Neural cell (in vitro differentiated cells): ENCODE data around the gene DOCK10. TPM values are rescaled to one million over a fixed set of nuclear protein-coding genes. Genes with fewer than 3 reads are reported as not detected.

ENCODE experiments used
- H2AFZ ChIP-seq: fragments of 200-600, 300-800 bp; sonication (generic), shearing (Covaris generic); 2 replicates; pipeline ENCODE4 v1.6.0; 2014; ENCODE audit warnings: low read depth, mild to moderate bottlenecking, antibody characterized with exemption, low read length, moderate library complexity
- H3F3A ChIP-seq: fragments of 200-600 bp; shearing (Covaris generic); 2 replicates; pipeline ENCODE4 v1.6.1; 2016; ENCODE audit warnings: mild to moderate bottlenecking, moderate library complexity, mixed read lengths, antibody characterized with exemption, low read length; ENCODE audit not compliant: insufficient read depth, poor library complexity, severe bottlenecking
- H3K27ac ChIP-seq: fragments of 200-600, 300-800 bp; sonication (generic), shearing (Covaris generic); 2 replicates; pipeline ENCODE4 v1.5.1; 2014; ENCODE audit warnings: mild to moderate bottlenecking, low read length, moderate library complexity
- H3K27me3 ChIP-seq: fragments of 300-800, 200-600 bp; sonication (generic), shearing (Covaris generic); 2 replicates; pipeline ENCODE4 v1.6.0; 2014; ENCODE audit warnings: mild to moderate bottlenecking, low read depth, low read length, moderate library complexity; ENCODE audit not compliant: insufficient read depth
- H3K36me3 ChIP-seq: fragments of 300-800, 200-600 bp; sonication (generic), shearing (Covaris generic); 2 replicates; pipeline ENCODE4 v1.5.1; 2014; ENCODE audit warnings: mild to moderate bottlenecking, antibody characterized with exemption, low read length, moderate library complexity; ENCODE audit not compliant: insufficient read depth
- H3K4me2 ChIP-seq: fragments of 300-800, 200-600 bp; sonication (generic), shearing (Covaris generic); 2 replicates; pipeline ENCODE4 v1.6.0; 2014; ENCODE audit warnings: mild to moderate bottlenecking, low read length
- H3K4me3 ChIP-seq: fragments of 300-800, 200-600 bp; sonication (generic), shearing (Covaris generic); 2 replicates; pipeline ENCODE4 v1.5.1; 2014; ENCODE audit warnings: mild to moderate bottlenecking, low read length, moderate library complexity
- H3K79me2 ChIP-seq: fragments of 200-600 bp; shearing (Covaris generic); replicated peaks from 2 replicates; pipeline ENCODE4 v1.6.0; 2014; ENCODE audit warnings: mild to moderate bottlenecking, low read length, moderate library complexity; ENCODE audit not compliant: insufficient read depth
- H3K9ac ChIP-seq: fragments of 300-800, 200-600 bp; sonication (generic), shearing (Covaris generic); 2 replicates; pipeline ENCODE4 v1.6.1; 2016; ENCODE audit warnings: mild to moderate bottlenecking, low read length, mixed read lengths
- H3K9me2 ChIP-seq: fragments of 200-600 bp; shearing (Covaris generic); 2 replicates; pipeline ENCODE4 v1.6.1; 2016; ENCODE audit warnings: mild to moderate bottlenecking, low read length, mixed read lengths; ENCODE audit not compliant: insufficient read depth
- H3K9me3 ChIP-seq: fragments of 200-600, 300-800 bp; sonication (generic), shearing (Covaris generic); 2 replicates; pipeline ENCODE4 v1.6.1; 2016; ENCODE audit warnings: mild to moderate bottlenecking, mixed run types, low read length, moderate library complexity, mixed read lengths
- H4K20me1 ChIP-seq: fragments of 200-600 bp; shearing (Covaris generic); 2 replicates; pipeline ENCODE4 v1.6.1; 2016; ENCODE audit warnings: mild to moderate bottlenecking, mixed run types; ENCODE audit not compliant: insufficient read depth
- CTCF ChIP-seq: fragments of 450-650 bp; IDR thresholded peaks from 2 replicates; pipeline ENCODE4 v1.5.1; 2014; ENCODE audit warnings: antibody characterized with exemption, mild to moderate bottlenecking, moderate library complexity; ENCODE audit not compliant: poor library complexity, severe bottlenecking
- EP300 ChIP-seq: fragments of 450-650 bp; conservative IDR thresholded peaks from 2 replicates; pipeline ENCODE4 v1.6.1; 2014; ENCODE audit warnings: antibody characterized with exemption, mild to moderate bottlenecking, moderate library complexity; ENCODE audit not compliant: poor library complexity, severe bottlenecking
- EZH2 ChIP-seq: fragments of 200-600, 300-800 bp; shearing (Covaris generic), sonication (generic); IDR thresholded peaks from 2 replicates; pipeline ENCODE4 v1.6.1; 2014; ENCODE audit warnings: antibody characterized with exemption, low read length, borderline replicate concordance, mild to moderate bottlenecking; ENCODE audit not compliant: insufficient read depth, poor library complexity, severe bottlenecking
- MXI1 ChIP-seq: fragments of 450-650 bp; conservative IDR thresholded peaks from 2 replicates; pipeline ENCODE4 v1.6.1; 2014; ENCODE audit warnings: antibody characterized with exemption, mild to moderate bottlenecking; ENCODE audit not compliant: poor library complexity, severe bottlenecking
- POLR2AphosphoS5 ChIP-seq: IDR thresholded peaks from 2 replicates; pipeline ENCODE4 v1.6.1; 2012
- RAD21 ChIP-seq: fragments of 450-650 bp; conservative IDR thresholded peaks from 2 replicates; pipeline ENCODE4 v1.6.1; 2014; ENCODE audit warnings: antibody characterized with exemption, mild to moderate bottlenecking, moderate library complexity
- REST ChIP-seq: IDR thresholded peaks from 2 replicates; pipeline ENCODE4 v1.6.1; 2012; ENCODE audit warnings: borderline replicate concordance
- SMC3 ChIP-seq: fragments of 450-650 bp; conservative IDR thresholded peaks from 2 replicates; pipeline ENCODE4 v1.6.1; 2014; ENCODE audit warnings: antibody characterized with exemption, mild to moderate bottlenecking, moderate library complexity; ENCODE audit not compliant: poor library complexity
- TAF1 ChIP-seq: IDR thresholded peaks from 2 replicates; pipeline ENCODE4 v1.6.1; 2012; ENCODE audit warnings: low read depth
- polyA plus RNA-seq: library from polyadenylated mRNA; depleted of rRNA; stranded (reverse); fragments of >200 nt; gene quantifications from 2 replicates; pipeline ENCODE4 v1.2.3, GENCODE V29; 2014

Gene DOCK10
- polyA plus RNA-seq, 1 donor from 2014 or later = 0.37 TPM

- Histone ChIP-seq H3K9me2 (no peaks in the 10 kb centered on the region), H3K9me3 (no peaks in the 10 kb centered on the region), H3K79me2 (no peaks in the 10 kb centered on the region), H3K27me3 (no peaks in the 10 kb centered on the region), H3K4me2 (no peak overlapping the region), H3K27ac (no peak overlapping the region), H3K9ac (no peak overlapping the region), H3F3A (no peaks in the 10 kb centered on the region), H2AFZ (no peak overlapping the region), H3K4me3 (no peak overlapping the region), H4K20me1 (no peaks in the 10 kb centered on the region), H3K36me3 (no peaks in the 10 kb centered on the region)
- no peak for TF ChIP-seq POLR2AphosphoS5
- TF ChIP-seq REST = no peak
- no peak for TF ChIP-seq EZH2
- TF ChIP-seq SMC3 = no peak
- no peak for TF ChIP-seq CTCF
Measured at GRCh38 chr2:224940618-224941017, 101.7 kb downstream of the DOCK10 start.

- Histone ChIP-seq H3K79me2 (no peaks in the 10 kb centered on the region), H3F3A (no peaks in the 10 kb centered on the region), H3K4me3 (no peak overlapping the region), H3K27ac (no peak overlapping the region), H3K36me3 (no peaks in the 10 kb centered on the region), H3K27me3 (no peaks in the 10 kb centered on the region), H2AFZ (no peak overlapping the region), H3K9me2 (no peaks in the 10 kb centered on the region), H4K20me1 (no peaks in the 10 kb centered on the region), H3K4me2 (no peak overlapping the region), H3K9me3 (no peaks in the 10 kb centered on the region), H3K9ac (no peak overlapping the region)
- TF ChIP-seq TAF1 (no peak), EZH2 (no peak), CTCF (no peak), EP300 (no peak), MXI1 (no peak), REST (no peak), SMC3 (no peak), RAD21 (no peak), POLR2AphosphoS5 (no peak)
Measured at GRCh38 chr2:224938651-224939182, 103.6 kb downstream of the DOCK10 start.
